Stimulated activated CD8-positive, alpha-beta memory T cell treated with anti-CD3 and anti-CD28 coated beads, Interleukin-4, amount 100 ng/mL, for 48 hours (primary cell): ENCODE measurements around the gene SMYD2.

ENCODE experiments used
- DNase-seq: peaks from one replicate; pipeline ENCODE4 v3.0.0-alpha.2; 2020

SMYD2 gene

GRCh38 chr1:214303141-214303930 lies 22.4 kb downstream of the SMYD2 start:
- no peak for DNase-seq

- no peak for DNase-seq
These were observed 24.3 kb downstream of the SMYD2 start for GRCh38 chr1:214305164-214305751.

- no peak for DNase-seq
These were observed 25.3 kb downstream of the SMYD2 start for GRCh38 chr1:214306269-214306668.

- DNase-seq: no peak
These were observed 29.1 kb downstream of the SMYD2 start for GRCh38 chr1:214310010-214310409.

- DNase-seq: no peak
These were observed 30.1 kb downstream of the SMYD2 start for GRCh38 chr1:214310777-214311690.

- DNase-seq: no peak
These were observed 31.6 kb downstream of the SMYD2 start for GRCh38 chr1:214312530-214313051.

GRCh38 chr1:214314178-214314843 lies 33.4 kb downstream of the SMYD2 start:
- DNase-seq: no peak

GRCh38 chr1:214316593-214316992 lies 35.6 kb downstream of the SMYD2 start:
- DNase-seq: no peak

GRCh38 chr1:214317300-214317699 lies 36.3 kb downstream of the SMYD2 start:
- DNase-seq: no peak

GRCh38 chr1:214317734-214318133 lies 36.8 kb downstream of the SMYD2 start:
- DNase-seq: no peak

GRCh38 chr1:214318356-214318755 lies 37.4 kb downstream of the SMYD2 start:
- no peak for DNase-seq

GRCh38 chr1:214318956-214319736 lies 38.2 kb downstream of the SMYD2 start:
- no peak for DNase-seq

- DNase-seq: no peak
These were observed 39.0 kb downstream of the SMYD2 start for GRCh38 chr1:214319938-214320337.

- no peak for DNase-seq
These were observed 40.9 kb downstream of the SMYD2 start for GRCh38 chr1:214321705-214322453.

GRCh38 chr1:214324896-214325800 lies 44.2 kb downstream of the SMYD2 start:
- DNase-seq: no peak

GRCh38 chr1:214326406-214326805 lies 45.4 kb downstream of the SMYD2 start:
- no peak for DNase-seq

GRCh38 chr1:214327514-214327913 lies 46.6 kb downstream of the SMYD2 start:
- DNase-seq: no peak

GRCh38 chr1:214328770-214329469 lies 48.0 kb downstream of the SMYD2 start:
- peak; percentile 82 for DNase-seq

GRCh38 chr1:214329470-214330220 lies 48.7 kb downstream of the SMYD2 start:
- no peak for DNase-seq
